Measurements from ENCODE around the gene ANTKMT.

ANTKMT gene

DNA sequence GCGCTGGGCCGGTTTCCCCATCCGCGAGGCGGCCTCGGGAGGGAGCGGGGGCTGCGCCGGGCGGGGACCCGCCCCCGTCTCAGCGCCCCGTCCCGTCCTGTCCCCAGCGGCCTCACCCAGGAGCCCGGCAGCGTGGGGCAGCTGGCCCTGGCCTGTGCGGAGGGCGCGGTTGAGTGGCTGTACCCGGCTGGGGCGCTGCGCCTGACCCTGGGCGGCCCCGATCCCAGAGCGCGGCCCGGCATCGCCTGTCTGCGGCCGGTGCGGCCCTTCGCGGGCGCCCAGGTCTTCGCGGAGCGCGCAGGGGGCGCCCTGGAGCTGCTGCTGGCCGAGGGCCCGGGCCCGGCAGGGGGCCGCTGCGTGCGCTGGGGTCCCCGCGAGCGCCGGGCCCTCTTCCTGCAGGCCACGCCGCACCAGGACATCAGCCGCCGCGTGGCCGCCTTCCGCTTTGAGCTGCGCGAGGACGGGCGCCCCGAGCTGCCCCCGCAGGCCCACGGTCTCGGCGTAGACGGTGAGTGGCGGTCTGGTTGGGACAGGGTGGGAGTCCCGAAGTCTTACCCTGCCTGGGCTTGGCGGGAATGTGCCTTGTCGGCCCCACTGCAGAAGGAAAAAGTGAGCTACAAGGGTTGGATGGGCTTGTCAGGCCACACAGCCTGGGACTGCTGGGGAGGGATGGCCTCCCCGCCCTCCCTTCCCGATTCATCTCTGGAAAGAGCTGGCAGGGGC, 5.3 kb upstream of the ANTKMT start:
- TF ChIP-seq, protein P1, sequence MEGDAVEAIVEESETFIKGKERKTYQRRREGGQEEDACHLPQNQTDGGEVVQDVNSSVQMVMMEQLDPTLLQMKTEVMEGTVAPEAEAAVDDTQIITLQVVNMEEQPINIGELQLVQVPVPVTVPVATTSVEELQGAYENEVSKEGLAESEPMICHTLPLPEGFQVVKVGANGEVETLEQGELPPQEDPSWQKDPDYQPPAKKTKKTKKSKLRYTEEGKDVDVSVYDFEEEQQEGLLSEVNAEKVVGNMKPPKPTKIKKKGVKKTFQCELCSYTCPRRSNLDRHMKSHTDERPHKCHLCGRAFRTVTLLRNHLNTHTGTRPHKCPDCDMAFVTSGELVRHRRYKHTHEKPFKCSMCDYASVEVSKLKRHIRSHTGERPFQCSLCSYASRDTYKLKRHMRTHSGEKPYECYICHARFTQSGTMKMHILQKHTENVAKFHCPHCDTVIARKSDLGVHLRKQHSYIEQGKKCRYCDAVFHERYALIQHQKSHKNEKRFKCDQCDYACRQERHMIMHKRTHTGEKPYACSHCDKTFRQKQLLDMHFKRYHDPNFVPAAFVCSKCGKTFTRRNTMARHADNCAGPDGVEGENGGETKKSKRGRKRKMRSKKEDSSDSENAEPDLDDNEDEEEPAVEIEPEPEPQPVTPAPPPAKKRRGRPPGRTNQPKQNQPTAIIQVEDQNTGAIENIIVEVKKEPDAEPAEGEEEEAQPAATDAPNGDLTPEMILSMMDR (IDR thresholded peaks at IDR 0.05; ENCODE audit: extremely low read depth, insufficient read depth, missing control alignments), result peak; percentile 42
- in situ Hi-C loops (cut with MboI; ENCODE audit: low pct_unique_long_range_greater_than_20kb, low sequenced_read_pairs, unreplicated experiment), result no loop called here
- DNase-seq (ENCODE audit: low spot score), result peak; percentile 69

DNA sequence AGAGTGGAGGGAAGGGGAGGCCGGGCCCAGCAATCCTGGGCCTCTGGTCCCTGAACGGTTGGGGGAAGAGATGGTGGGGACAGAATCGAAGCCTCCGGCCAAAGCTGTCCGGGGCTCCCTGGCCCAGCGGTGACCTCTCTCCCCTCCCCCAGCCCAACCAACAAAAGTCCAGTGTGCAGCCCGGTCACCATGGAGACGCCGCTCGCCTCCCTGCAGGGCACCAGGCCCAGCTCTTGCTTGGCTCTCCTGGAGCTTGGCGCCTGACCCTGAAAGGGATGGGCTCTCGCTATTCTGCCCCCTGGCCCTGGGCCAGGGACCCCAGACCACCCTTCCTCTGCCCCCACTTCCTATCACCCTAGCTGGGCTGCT, 4.8 kb upstream of the ANTKMT start:
- TF ChIP-seq, protein P1 (IDR thresholded peaks at IDR 0.05; ENCODE audit: extremely low read depth, insufficient read depth, missing control alignments), result no peak
- in situ Hi-C loops (cut with MboI; ENCODE audit: low pct_unique_long_range_greater_than_20kb, low sequenced_read_pairs, unreplicated experiment), result no loop called here
- no peak for DNase-seq (ENCODE audit: low spot score)

DNA sequence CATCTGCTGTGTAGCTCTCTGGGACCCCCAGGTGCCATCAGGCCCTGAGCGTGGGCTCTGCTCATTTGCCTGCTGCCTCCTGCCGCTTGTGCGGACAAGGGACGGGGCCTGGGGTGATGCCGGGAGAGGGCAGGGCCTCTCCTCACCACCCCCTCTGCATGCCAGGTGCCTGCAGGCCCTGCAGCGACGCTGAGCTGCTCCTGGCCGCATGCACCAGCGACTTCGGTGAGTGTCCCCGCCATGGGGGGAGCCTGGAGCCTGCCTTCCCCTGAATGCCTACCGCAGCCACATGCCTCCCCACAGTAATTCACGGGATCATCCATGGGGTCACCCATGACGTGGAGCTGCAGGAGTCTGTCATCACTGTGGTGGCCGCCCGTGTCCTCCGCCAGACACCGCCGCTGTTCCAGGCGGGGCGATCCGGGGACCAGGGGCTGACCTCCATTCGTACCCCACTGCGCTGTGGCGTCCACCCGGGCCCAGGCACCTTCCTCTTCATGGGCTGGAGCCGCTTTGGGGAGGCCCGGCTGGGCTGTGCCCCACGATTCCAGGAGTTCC, 4.1 kb upstream of the ANTKMT start:
- in situ Hi-C loops (cut with MboI; ENCODE audit: low pct_unique_long_range_greater_than_20kb, low sequenced_read_pairs, unreplicated experiment), result no loop called here
- TF ChIP-seq, protein P1 (IDR thresholded peaks at IDR 0.05; ENCODE audit: extremely low read depth, insufficient read depth, missing control alignments), result no peak
- DNase-seq (ENCODE audit: low spot score), result no peak

DNA sequence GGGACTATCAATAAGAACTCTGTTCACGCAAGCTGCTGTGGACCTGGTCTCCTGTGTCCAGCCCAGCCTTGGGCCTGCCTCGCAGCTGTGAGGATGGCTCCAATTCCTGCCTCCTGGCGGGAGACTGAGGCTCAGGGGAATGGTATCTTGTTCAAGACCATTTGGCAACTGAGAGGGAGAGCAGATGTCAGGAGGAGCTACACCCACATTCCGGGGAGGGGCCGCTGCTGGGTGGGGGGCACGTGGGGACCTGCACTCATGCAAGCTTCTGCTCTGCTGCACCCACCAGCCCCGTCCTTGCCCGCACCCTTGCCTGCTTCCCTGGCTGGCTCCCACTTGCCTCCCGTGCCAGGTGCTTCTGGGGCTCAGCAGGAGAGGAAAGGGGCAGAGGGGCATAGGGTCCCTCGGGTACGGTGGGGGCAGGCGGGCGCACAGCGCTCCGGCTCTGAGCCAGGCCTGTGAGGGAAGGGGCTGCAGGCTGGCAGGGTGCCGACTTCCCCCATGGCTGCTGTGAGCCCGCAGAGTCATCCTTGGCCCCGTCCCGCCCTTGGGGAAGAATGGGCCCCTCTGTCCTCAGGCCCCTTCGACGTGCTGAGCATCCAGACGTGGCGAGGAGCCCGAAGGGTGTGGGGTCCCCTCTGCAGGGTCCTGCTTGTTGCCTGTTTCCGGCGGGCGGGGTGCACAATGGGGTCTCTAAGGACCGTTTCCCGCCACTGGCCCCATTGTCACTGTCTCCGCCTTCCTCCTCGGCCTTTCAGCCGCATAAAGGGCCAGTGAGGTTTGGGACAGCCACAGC, 3.3 kb upstream of the ANTKMT start:
- TF ChIP-seq, protein P1 (IDR thresholded peaks at IDR 0.05; ENCODE audit: extremely low read depth, insufficient read depth, missing control alignments), result no peak
- no peak for DNase-seq (ENCODE audit: low spot score)
- in situ Hi-C loops (cut with MboI; ENCODE audit: low pct_unique_long_range_greater_than_20kb, low sequenced_read_pairs, unreplicated experiment), result no loop called here

DNA sequence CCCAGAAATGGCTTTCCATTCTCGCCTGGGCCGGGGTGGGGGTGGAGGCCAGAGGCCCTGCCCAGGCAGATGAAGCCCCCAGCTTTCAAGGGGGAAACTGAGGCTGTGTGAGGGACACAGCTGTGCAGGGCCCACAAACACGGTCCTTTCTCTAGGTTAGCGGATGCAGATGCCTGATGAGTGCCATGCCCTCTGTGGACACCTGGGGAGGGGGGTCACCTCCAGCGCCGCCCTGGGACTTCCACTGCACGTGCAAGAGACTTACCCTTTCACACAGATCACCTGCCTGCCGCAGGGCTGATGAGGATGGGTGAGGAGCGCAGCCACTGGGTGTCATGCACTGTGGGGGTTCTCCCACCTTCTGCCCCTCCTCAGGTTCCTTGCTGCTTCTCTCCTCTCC, 2.6 kb upstream of the ANTKMT start:
- no peak for DNase-seq (ENCODE audit: low spot score)
- in situ Hi-C loops (cut with MboI; ENCODE audit: low pct_unique_long_range_greater_than_20kb, low sequenced_read_pairs, unreplicated experiment), result no loop called here
- TF ChIP-seq, protein P1 (IDR thresholded peaks at IDR 0.05; ENCODE audit: extremely low read depth, insufficient read depth, missing control alignments), result no peak

DNA sequence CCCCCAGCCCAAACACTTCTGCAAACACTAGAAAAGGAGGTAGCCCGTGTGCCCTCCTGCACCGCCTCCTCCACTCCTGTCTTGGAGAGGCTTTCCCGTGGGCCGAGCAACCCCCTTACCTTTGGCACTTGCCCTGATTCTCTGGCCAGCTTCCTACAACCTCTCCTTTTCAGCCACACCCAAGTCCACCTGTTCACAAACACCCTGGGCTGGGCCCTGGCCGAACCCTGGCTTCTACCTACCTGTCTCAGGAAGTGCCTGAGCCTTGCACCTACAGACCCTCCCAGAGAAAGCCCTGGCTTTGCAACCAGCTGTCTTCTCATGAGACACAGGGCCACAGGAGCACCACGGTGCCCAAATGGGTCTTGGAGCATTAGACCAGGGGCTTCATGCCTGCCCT, 2.0 kb upstream of the ANTKMT start:
- TF ChIP-seq, protein P1 (IDR thresholded peaks at IDR 0.05; ENCODE audit: extremely low read depth, insufficient read depth, missing control alignments), result no peak
- DNase-seq (ENCODE audit: low spot score), result no peak
- in situ Hi-C loops (cut with MboI; ENCODE audit: low pct_unique_long_range_greater_than_20kb, low sequenced_read_pairs, unreplicated experiment), result no loop called here
